Uterus (tissue), 4 donors: ENCODE data around the gene OSBPL2. TPM values are rescaled to one million over a fixed set of nuclear protein-coding genes. Genes with fewer than 3 reads are reported as not detected.
A peak's percentile ranks its signal among the peaks of the same experiment; 100 is the strongest.

Experiments used
- DNase-seq, 2 donors: peaks; one replicate each; pipeline ENCODE4 v3.0.0-alpha.2; 2019 to 2020
- H3K27ac ChIP-seq, 2 donors: fragments of 200-600 bp; sonication (generic); 1 replicate in 1 of 2; 2 replicates in 1 of 2; pipeline ENCODE4 v1.5.1; 2016 to 2018
- H3K27me3 ChIP-seq, 2 donors: fragments of 200-600 bp; sonication (generic); one replicate each; pipeline ENCODE4 v1.5.1; 2018 to 2019; ENCODE audit warnings: control low read depth in 1 of 2
- H3K36me3 ChIP-seq, 2 donors: fragments of 200-600 bp; sonication (generic); one replicate each; pipeline ENCODE4 v1.5.1; 2019; ENCODE audit warnings: control low read depth in 1 of 2
- H3K4me1 ChIP-seq, 2 donors: fragments of 200-600 bp; sonication (generic); one replicate each; pipeline ENCODE4 v1.5.1; 2018 to 2019; ENCODE audit warnings: control low read depth in 1 of 2
- H3K4me3 ChIP-seq, 2 donors: fragments of 200-600 bp; sonication (generic); 1 replicate in 1 of 2; 2 replicates in 1 of 2; pipeline ENCODE4 v1.5.1; 2018 to 2019; ENCODE audit warnings: mild to moderate bottlenecking in 1 of 2
- H3K9me3 ChIP-seq, 2 donors: fragments of 200-600 bp; sonication (generic); one replicate each; pipeline ENCODE4 v1.5.1; 2019; ENCODE audit warnings: control low read depth in 1 of 2
- CTCF ChIP-seq, 4 experiments: fragments of 200-600 bp in 2 of 4; fragments of 450-650 bp in 2 of 4; sonication (generic) in 2 of 4; IDR thresholded peaks; one replicate each; pipeline ENCODE4 v1.5.1; 2016 to 2019; ENCODE audit warnings: antibody characterized with exemption in 4 of 4, mild to moderate bottlenecking in 2 of 4, moderate library complexity in 1 of 4
- POLR2A ChIP-seq, 2 donors: fragments of 450-650 bp; IDR thresholded peaks; one replicate each; pipeline ENCODE4 v1.6.1; 2016; ENCODE audit warnings: antibody characterized with exemption in 2 of 2, mild to moderate bottlenecking in 1 of 2, moderate library complexity in 1 of 2
- intact Hi-C: fragments of 100-400 bp; cut with DNase I; formaldehyde crosslinking; loops from one replicate; pipeline ENCODE4 v1.15.1; 2023; ENCODE audit warnings: low total_unique reads
- total RNA-seq, 4 donors: library from RNA; depleted of rRNA in 3 of 4; stranded (reverse); fragments of >200 nt in 3 of 4; gene quantifications; one replicate each; pipeline versions ENCODE4 v1.1.0 to v1.2.4, GENCODE V29; 2014 to 2023
- donor health status: DM: yes; HTN: yes; CAD: no.

OSBPL2 gene
- total RNA-seq = 10 to 100 TPM; 12.3 to 55.9 (median 33.4) TPM

GRCh38 chr20:62237801-62238568 is at the start of gene OSBPL2:
OSBPL2 (plus strand) TSS chr20:62238521; CDS start chr20:62256185, 17,664 bp downstream.
- Histone ChIP-seq H3K4me1 (no peaks in the 10 kb centered on the region), H3K9me3 (no peaks in the 10 kb centered on the region), H3K27ac (peak within 1 kb of the TSS; percentile 74 to 82), H3K27me3 (no peaks in the 10 kb centered on the region), H3K36me3 (no peaks in the 10 kb centered on the region), H3K4me3 (peak within 1 kb of the TSS; percentile 53 to 77)
- DNase-seq = peak; percentile 98 to 99
- TF ChIP-seq CTCF (IDR thresholded peaks at IDR 0.05) (no peak), POLR2A (IDR thresholded peaks at IDR 0.05) (peak in 1 of 2 donors; percentile 44)
- intact Hi-C loops = no loop called here

GRCh38 chr20:62190639-62191411 is 47.5 kb upstream of the OSBPL2 start:
- no peak for DNase-seq

GRCh38 chr20:62191781-62192559 is 46.4 kb upstream of the OSBPL2 start:
- no peaks in the 10 kb centered on the region for H3K4me1 ChIP-seq
- TF ChIP-seq POLR2A (IDR thresholded peaks at IDR 0.05) = no peak
- H3K4me3 ChIP-seq = no peak overlapping the region
- no peaks in the 10 kb centered on the region for H3K9me3 ChIP-seq
- no peaks in the 10 kb centered on the region for H3K36me3 ChIP-seq
- no peak for DNase-seq
- no peak overlapping the region for H3K27ac ChIP-seq
- H3K27me3 ChIP-seq = no peaks in the 10 kb centered on the region
- intact Hi-C loops = no loop called here

More at GRCh38 chr20:62190639-62191411, 47.5 kb upstream of the OSBPL2 start:
- no peaks in the 10 kb centered on the region for H3K9me3 ChIP-seq
- H3K27ac ChIP-seq = no peak overlapping the region
- intact Hi-C loops = no loop called here
- no peak overlapping the region for H3K4me3 ChIP-seq
- no peaks in the 10 kb centered on the region for H3K36me3 ChIP-seq
- H3K27me3 ChIP-seq = no peaks in the 10 kb centered on the region
- TF ChIP-seq CTCF (IDR thresholded peaks at IDR 0.05) = no peak
- no peak for TF ChIP-seq POLR2A (IDR thresholded peaks at IDR 0.05)
- H3K4me1 ChIP-seq = no peaks in the 10 kb centered on the region

GRCh38 chr20:62192635-62193034 is 45.7 kb upstream of the OSBPL2 start:
- no peaks in the 10 kb centered on the region for H3K36me3 ChIP-seq
- TF ChIP-seq POLR2A (IDR thresholded peaks at IDR 0.05) = no peak
- no peak for TF ChIP-seq CTCF (IDR thresholded peaks at IDR 0.05)
- no peak for DNase-seq
- intact Hi-C loops = no loop called here
- H3K27ac ChIP-seq = no peak overlapping the region
- H3K4me1 ChIP-seq = no peaks in the 10 kb centered on the region
- H3K9me3 ChIP-seq = no peaks in the 10 kb centered on the region
- H3K27me3 ChIP-seq = no peaks in the 10 kb centered on the region
- no peak overlapping the region for H3K4me3 ChIP-seq
